Head of caudate nucleus (tissue), 42 donors: ENCODE results near the gene SCML2.
A peak's percentile ranks its signal among the peaks of the same experiment; 100 is the strongest.
"Not testable (repeated sequence)": the region's sequence is repeated elsewhere in the genome, so short reads cannot be mapped to it uniquely, and the experiment has no call there.

ENCODE experiments used
- DNase-seq, 42 donors: peaks; one replicate each; pipeline versions ENCODE4 v3.0.0 to v3.0.0-alpha.2; 2020 to 2021; ENCODE audit warnings: mixed read lengths in 7 of 42
- intact Hi-C: fragments of 100-400 bp; cut with DNase I; formaldehyde crosslinking; loops from one replicate; pipeline ENCODE4 v1.15.0; 2022

SCML2 gene

DNA sequence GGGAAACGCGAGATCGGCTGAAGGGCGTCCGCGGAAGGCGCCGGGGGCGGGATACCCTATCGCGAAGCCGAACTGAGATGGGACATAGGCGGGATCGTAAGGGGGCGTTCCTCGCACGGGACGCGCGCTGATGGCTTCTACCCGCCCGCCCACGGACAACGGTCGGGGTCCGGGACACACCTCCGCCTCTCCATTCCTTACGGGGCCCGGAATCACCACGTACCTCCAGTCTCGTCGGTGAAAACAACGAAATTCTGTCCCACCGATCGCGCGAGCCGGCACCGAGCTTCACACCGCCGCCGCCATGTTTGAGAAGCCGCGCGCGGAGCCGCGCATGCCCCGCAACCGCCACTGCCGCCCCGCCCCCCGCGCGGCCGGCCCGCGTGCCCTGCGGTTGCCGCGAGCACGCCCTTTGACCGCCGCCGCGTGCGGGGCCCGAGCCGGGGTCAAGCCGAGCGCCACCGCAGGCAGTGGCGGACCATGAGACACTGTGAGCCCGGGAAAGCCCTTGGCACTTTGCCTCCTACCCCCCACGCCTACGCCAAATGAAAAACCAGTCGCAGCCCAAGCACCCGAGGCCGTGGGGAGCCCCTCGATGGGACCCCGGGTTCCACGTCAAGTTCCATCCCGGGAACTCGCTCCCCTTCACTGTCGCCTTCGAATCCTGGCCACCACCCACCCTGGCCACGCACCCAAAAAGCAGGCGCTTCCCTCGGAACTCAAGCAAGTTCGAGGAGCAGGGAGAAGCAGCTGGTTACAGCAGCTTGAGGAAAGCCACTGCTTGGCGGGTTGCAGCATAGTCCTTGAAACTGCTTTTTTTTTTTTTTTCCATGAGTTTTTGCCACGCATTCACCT, at the start of gene SCML2:
Gene SCML2, minus strand, starts transcription at position 320 of the 855 bp plus-strand sequence. CDS start 20,617 bp downstream, outside the sequence.
- DNase-seq: peak in 40 of 42 donors; percentile 1 to 78 (median 54)
- intact Hi-C loops: no loop called here

DNA sequence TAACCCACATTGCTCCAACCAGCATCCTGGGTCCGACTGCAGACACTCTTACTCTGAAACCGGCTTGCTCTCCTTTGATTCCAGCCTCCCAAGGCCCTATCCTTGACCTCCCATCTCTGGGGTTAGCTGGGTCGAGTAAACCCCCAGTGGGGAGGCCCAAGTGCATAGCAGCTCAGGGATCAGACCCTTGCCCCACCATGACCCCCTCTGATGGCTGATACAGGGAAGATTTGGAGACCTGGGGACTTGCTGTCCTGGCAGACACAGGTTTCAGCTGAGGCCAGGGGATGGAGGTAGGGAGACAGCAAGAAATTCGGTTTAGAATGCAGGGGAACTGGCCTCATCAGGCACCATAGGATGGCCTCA, 47.3 kb upstream of the SCML2 start:
- intact Hi-C loops: no loop called here
- no peak for DNase-seq

DNA sequence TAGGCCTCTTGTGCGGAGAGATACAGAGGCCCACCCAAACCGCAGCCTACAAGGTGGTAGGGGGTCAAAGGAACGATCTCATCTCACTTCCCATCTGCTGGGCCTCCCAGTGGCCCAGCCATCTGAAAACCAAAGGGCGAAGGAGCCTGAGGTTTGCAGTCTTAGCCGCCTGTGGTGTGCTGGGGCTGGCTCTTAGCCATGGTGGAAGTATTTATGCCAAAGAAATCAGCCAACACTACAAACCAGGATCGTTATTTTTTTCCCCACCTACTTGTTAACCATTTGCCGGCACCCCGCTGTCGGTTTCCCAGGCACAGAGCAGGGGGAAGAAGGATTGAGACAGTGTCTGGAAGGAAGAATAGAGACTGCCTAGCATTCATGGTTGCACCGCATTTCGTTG, 40.0 kb upstream of the SCML2 start:
- intact Hi-C loops: loop anchor here (5.0 to 10.0 kb wide), 2 partner anchors 500 to 943 kb away; no protein-coding TSS in a partner anchor

DNA sequence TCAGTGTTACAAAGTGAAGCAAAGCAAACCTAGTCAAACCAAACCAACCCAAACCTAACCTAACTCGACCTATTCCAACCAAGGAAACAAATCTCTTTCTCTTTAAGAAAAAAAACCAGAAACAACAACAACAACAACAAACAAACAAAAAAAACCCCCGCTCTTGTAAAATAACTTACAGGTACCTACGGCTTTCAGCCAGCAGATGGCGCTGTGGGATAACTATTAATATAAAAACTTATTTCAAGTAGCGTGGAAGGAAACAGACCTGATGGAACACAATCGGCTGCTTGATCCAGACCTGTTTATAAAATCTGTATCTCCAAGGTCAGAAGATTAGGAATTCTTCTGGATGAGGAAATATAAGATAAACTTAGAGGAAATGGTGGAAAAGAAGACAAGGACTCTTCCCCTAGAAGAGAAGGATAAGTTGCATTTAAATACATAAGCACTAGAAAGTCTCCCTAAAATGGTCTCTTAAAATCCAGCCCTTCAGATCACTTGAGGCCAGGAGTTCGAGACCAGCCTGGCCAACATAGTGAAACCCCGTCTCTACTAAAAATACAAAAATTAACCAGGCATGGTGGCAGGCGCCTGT, 36.6 kb upstream of the SCML2 start:
- intact Hi-C loops: loop anchor here (5.0 to 10.0 kb wide), 2 partner anchors 504 to 946 kb away; no protein-coding TSS in a partner anchor
- DNase-seq: peak; percentile 15 to 87 (median 62)

More for the DNA sequence above, 40.0 kb upstream of the SCML2 start:
- no peak for DNase-seq

DNA sequence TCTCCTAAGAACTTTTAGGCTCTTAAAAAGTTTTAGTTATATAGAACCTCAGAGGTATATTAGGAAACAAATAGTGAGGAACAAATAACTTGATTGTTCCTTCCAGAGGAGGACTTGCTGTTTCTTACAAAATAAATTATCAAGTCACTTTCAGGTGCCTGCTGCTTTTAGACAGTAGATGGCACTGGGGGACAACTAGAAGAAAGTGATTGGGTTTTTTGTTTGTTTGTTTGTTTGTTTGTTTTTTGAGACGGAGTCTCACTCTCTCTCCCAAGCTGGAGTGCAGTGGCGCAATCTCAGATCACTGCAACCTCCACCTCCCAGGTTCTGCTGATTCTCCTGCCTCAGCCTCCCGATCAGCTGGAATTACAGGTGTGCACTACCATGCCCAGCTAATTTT, 35.5 kb upstream of the SCML2 start:
- DNase-seq: no peak
- intact Hi-C loops: loop anchor here (5.0 to 10.0 kb wide), 2 partner anchors 505 to 947 kb away; no protein-coding TSS in a partner anchor

DNA sequence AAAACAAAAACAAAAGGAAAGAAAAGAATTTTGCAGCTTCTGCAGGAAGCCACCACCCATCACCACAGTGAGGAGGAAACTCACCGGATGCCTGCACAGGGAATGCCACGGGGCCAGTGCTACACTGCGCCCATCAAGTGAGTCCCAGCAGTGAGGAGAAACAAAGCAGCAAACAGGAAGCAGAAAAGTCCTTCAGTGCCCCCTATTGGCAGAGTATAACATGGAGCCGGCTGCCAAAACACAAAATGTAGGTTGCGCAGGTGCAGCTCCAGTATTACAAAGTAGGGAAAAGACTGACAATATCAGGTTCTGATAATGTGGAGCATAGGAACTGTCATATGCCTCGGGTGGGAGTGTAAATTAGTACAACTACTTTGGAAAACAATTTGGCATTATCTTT, 23.3 kb upstream of the SCML2 start:
- peak in 10 of 42 donors; percentile 2 to 48 (median 17) for DNase-seq
- intact Hi-C loops: no loop called here

DNA sequence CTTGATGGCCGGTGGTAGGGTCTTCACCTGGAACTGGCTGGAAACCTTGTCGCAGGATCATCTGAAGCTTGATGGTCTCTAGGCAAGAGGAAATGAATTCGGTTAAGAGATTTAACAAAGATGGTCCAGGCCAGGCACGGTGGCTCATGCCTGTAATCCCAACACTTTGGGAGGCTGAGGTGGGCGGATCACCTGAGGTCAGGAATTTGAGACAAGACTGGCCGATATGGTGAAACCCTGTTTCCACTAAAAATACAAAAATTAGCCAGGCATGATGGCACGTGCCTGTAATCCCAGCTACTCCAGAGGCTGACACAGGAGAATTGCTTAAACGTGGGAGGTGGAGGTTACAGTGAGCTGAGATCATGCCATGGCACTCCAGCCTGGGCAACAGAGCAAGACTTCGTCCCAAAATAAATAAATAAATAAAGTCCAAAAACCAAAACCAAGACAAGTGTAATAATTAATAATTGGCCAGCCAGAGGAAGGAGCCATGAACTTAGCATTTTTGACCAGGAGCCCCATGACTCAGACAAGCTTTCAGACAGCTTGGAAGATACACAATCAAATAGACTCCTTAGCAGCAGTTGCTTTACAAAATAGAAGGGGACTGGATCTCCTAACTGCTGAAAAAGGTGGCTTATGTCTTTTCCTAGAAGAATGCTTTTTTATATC, 20.8 kb upstream of the SCML2 start:
- intact Hi-C loops, DNase-seq: not testable (repeated sequence)

DNA sequence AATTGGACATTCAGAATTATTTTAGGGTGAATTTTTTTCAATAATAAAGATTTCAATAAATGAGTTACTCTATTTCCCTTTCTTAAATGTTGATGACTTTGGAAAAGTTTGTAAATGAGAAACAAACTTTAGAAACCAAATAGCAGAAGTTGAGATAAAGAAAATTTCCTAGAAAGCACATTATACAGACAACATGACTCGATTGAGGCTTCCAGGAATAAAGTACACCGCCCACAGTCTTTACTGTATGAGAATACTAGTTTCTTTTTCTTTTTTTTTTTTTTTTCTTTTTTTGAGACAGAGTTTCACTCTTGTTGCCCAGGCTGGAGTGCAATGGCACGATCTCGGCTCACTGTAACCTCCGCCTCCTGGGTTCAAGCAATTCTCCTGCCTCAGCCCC, 14.6 kb upstream of the SCML2 start:
- intact Hi-C loops: not testable (repeated sequence)

DNA sequence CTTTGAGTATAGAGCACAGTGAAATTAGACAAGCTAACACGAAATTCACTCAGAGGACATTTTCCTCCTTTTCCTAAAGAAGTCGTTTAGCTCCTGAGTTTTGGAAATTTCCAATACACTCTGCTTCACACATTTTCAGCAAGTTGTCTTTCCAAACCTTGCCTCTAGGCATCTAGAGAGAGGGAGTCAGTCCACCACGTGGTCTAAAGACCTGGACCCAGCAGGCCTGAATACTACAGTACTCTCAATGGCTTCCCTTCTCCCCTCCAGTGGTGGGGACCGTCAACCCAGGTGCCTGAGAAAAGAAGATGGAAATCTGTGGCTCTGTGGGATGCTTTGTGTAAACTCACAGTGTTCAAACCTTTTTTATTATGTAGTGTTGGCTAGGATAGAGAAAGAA, 13.9 kb upstream of the SCML2 start:
- DNase-seq: no peak
- intact Hi-C loops: no loop called here

More for the DNA sequence above, 14.6 kb upstream of the SCML2 start:
- not testable (repeated sequence) for DNase-seq

DNA sequence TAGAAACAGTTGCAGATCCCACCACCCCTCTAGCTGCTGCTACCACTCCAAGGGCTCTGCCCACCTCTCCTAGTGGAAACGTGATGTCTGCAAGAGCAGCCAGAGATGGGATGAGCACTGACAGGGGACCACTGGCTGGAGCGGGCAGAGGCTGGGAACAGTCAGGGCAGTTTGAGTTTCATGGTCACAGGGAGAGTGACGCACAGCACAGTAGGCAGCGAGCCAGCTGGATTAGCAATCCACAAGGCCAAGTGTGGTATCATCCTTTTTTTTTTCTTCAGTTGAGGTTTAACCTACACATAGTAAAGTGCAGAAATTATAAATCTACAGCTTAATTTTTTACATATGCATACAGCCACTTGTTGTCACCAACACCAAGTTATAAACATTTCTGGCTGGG, 6.4 kb upstream of the SCML2 start:
- intact Hi-C loops: no loop called here
- DNase-seq: no peak

DNA sequence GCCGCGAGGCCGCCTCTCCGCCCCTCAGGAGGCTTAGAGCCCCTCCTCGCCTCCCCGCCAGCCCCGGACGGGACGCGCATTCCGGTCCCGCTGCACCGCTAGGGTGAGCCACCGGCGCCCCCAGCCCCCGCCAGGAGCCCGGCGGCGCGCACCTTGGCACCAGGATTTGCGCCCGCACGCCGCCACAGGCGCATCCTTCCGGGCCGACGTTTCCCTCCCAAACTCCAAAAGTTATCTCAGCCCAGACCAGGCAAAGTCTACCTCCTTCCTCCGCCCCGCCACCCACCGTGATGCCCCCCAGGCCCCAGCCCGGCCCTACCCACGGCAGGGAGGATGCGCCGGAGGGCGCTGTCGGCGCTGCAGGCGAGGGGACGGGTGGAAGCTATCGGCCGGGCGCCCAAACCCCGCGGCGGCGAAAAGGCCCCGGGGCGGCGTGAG, 538 bp downstream of the SCML2 start:
- DNase-seq: peak in 30 of 42 donors; percentile 1 to 50 (median 16)
- intact Hi-C loops: no loop called here

DNA sequence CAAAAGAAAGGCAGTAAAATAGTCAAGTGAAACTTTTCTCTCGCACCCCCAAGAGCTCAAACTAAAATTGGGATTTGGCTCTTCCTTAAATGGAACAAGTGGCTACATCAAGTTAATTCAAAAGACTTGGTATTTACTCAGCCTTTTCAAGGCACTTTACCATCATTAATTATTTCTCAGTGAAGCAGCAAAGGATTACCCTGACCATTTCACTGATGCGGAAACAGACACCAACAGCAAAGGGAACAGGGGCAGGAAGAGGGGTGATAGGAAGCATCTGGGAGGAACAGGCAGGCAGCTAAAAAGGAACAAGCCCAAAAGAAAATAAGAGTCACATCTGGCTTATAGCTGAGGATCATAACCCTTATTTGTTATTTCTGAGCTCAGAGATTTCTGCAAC, 2.7 kb downstream of the SCML2 start:
- intact Hi-C loops: no loop called here

DNA sequence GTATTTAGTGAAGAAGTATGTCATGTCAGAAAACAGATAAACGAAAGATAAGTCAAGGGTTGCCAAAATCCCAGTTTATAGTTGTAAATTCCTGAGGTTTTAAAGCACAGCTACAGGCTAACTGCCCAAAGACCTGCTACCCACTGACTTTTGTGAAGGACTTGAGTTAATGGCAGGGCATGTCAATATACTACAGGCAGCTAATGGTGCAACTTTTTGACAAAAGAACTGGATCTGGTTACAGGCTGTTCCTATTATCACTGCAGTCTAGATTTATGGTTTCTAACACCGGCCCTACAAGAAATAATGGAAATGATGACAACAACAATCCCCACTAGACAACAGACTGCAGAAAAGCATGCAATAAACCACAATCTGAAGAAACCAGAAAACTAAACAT, 6.4 kb downstream of the SCML2 start:
- intact Hi-C loops: no loop called here
- DNase-seq: no peak

More for the DNA sequence above, 2.7 kb downstream of the SCML2 start:
- DNase-seq: no peak

DNA sequence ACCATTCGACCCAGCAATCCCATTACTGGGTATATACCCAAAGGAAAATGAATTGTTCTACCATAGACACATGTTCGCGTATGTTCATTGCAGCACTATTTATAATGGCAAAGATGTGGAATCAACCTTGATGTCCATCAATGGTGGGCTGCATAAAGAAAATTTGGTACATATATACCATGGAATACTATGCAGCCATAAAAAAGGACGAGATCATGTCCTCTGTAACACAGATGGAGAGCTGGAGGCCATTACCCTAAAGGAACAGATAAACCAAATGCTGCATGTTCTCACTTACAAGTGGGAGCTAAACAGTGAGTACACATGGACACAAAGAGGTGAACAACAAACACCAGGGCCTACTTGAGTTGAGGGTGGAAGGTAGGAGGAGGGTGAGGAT, 45.1 kb downstream of the SCML2 start:
- DNase-seq: no peak
- intact Hi-C loops: no loop called here

DNA sequence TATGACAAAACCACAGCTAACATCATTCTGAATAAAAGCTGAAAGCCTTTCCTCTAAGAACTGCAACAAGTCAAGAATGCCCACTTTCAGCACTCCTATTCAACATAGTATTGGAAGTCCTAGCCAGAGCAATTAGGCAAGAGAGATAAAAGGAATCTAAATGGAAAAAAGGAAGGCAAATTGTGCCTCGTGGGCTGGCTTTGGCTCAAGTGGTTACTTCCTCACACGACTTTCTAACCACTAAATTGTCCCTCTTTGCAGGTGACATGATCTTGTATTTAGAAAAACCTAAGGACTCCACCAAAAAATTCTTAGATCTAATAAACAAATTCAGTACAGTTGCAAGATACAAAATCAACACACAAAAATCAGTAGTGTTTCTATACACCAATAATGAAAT, 57.2 kb downstream of the SCML2 start:
- intact Hi-C loops: no loop called here
- no peak for DNase-seq

DNA sequence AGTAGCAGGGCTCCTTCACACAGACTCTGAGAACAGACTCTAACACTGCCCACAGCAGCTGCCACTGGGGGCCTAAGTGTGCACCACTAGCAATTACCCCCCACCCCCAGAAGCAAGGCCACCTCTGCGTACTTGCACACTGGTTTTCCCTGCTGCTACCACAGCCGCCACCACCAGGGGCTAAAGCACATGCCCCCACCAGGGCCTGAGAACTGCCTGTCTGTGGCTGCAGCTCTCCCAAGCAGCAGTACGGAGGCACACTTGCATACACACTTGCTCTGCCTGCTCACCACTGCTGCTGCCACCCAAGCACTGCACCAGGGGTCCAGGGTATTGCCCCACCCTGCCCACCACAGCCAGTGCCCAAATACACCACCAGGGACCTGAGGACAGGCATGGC, 59.6 kb downstream of the SCML2 start:
- DNase-seq: no peak
- intact Hi-C loops: no loop called here

DNA sequence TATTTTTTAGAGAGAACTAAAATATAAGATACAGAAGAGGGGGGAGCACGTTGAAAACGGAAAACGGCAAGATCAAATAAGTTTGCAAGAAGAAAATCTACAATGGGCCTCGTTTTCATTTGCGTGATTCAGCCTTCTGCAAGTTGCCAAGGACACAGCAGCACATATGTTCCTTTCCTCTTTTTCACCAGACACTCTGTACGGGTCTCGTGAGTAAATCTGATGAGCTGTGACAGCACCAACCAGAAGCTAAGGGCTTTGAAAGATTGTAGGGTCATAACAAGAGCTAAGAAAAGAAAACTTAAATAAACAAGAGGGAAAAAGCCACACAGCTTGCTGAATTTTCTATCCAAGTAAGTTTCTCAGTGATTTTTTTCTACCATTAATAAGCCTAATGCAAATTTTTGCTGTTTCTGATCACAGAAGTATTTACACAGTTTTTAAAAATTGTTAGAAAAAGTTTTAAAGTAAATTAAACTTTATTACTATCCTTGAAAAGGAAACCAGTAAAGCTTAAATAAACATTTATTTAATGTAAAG, 63.4 kb downstream of the SCML2 start:
- intact Hi-C loops: no loop called here
- no peak for DNase-seq

DNA sequence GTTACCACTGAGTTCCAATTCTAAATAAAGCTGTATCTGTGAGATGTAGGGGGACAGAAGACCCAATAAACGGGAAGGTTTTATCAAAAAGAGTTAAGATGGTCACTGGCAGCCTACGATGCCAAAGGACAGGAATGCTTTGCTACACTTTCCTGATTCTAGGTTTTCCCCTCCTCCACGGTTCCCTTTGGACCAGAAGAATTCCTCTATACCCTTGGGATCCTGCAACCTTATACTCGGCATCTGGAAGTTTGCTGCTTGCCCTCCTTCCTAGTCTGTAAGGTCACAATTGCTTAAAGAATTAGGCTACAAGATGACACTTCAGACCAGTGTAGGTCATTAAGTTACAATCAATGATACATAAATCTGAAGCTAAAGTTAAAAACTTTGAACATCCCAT, 64.3 kb downstream of the SCML2 start:
- intact Hi-C loops: no loop called here
- DNase-seq: no peak

DNA sequence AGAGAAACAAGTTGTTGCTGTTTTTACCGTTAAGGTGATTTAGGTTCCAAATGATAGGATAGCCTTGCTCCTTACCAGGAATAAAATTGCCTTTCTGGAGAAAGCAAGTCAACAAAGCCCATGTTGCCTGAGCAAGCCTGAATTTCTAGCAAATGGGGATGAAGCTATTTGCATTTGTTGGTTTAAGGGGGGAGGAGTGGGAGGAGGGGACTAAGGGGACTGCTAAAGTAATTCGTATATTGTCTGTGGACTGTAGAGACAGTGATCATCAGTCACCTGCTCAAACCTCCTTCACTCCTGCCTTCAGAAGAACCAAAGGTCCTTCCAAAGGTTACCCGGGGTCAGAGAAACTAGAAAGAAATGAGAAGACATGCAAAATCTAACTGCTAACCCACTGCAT, 65.8 kb downstream of the SCML2 start:
- no peak for DNase-seq
- intact Hi-C loops: no loop called here
